NCI-H1105 (cell line): ENCODE measurements around the gene SMIM33.
"Not testable (repeated sequence)": the region's sequence is repeated elsewhere in the genome, so short reads cannot be mapped to it uniquely, and the experiment has no call there.

Experiments used
- DNase-seq: peaks from one replicate; lab custom pipeline; 2025; lab: John Stamatoyannopoulos, UW

The SMIM33 gene

DNA sequence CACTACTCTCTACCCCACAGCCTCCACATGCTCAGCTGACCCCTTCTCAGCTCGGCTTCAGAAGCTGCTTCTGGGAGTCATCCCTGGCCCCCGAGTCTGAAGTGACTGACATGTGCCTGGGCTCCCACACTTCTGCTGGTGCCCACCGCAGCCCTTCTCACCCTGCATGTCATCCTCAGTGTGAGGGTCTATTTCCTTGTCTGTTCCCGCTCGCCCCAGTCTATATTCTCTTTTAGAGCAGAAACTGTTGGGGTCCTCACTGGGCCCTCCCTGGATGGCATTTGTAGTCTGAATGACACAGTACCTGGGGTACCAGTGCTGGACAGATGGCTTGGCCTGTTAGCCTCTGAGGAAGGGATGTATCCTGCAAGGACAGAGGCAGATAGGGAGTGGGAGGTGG, 13.6 kb upstream of the SMIM33 start:
- no peak for DNase-seq

DNA sequence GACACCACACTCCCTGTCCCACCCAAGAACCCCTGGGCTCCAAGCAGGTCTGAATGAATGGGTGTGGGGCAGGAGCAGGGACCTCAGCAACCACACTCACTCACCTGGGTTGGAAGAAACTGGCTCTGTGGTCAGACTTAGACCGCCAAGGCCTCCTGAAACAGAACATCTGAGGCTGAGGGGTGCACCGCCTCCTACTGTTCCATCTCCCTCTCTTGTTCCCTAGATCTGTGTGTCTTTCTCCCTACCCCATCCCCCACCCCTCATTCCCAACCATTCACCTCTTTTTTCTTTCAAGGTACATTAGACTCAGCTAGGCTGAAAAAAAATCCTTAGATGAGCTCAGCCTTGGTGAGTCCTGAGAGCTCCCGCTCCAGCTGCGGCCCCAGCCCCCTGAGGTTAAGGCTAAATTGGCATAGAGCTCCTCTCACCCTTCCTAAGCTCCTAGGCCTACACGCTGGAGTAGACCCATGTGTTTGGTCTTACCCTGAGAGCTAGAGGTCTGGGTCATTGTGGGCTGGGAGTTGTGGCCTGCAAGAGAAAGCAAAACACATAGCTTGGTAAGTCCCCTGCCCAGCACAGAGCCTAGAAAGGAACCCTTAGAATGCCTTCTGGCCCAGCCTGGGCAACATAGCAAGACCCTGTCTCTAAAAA, 13.0 kb upstream of the SMIM33 start:
- DNase-seq: no peak

DNA sequence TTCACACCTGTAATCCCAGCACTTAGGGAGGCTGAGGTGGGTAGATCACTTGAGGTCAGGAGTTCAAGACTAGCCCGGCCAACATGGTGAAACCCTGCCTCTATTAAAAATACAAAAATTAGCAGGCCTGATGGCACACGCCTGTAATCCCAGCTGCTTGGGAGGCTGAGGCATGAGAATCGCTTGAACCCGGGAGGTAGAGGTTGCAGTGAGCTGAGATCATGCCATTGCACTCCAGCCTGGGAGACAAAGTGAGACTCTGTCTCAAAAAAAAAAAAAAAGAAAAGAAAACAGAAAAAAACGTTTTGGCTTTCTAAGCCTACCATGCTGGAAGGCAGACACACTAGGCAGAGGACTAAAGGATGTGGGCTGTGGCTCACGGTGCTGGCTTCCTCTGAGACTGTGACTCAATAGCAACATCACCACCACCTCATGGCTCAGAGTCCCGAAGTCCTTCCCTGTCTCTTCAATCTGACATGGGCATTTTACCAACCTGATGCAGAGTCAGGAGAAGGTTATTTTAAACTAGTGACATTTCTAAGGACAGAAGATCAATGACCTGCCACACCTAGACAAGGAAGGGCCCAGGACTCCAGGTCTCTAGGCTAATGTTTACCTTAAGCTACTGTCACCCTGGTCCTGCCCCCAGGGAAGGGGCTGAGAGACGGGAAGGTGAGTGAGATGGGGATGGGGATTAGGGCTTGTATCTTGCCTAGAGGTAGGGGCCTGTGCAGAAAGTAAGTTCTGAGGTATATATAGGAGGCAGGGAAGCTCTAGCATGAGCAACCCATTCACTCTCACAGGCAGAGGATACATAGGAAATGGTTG, 12.0 kb upstream of the SMIM33 start:
- DNase-seq: no peak

DNA sequence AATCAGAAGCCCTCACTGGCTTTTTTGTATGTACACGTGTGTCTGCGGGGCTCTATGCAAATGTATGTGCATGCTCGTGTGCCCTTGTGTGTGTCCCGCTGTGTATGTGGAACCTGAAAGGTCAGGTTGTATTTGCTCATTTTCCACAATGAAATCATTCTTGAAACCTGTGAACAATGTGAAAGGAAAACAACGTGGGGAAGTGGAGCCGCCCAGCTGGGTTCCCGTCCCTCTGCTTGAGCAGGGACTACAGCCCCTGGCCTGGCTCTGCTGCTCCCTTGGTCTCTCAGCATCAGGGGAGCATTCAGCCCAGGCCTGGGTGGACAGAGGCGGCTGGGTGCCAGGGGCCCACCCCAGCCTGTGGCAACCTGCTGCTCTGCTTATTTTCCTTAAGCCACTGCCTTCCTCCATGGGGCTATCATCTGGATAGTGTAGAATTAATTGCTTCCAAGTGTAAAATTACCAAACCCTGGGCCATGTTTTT, 11.3 kb upstream of the SMIM33 start:
- no peak for DNase-seq

DNA sequence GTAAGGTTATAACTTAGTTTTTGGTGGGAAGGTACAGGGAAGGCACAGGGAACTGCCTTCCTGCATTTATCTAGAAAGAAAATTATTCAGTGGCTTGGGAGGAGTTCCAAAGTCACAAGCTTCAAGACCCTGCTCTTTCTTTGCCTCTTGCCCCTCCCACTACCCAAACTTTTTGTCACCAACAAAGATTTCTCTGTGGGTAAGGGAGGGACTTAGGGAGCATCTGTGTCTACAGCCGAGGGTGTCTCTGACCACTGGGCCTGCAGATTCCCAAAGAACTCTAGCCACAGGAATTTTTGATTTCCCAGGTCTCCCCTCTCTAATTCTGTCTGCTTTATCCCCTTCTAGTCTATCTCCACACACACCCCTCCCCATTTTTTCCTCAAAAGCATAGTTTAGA, 10.3 kb upstream of the SMIM33 start:
- DNase-seq: no peak

DNA sequence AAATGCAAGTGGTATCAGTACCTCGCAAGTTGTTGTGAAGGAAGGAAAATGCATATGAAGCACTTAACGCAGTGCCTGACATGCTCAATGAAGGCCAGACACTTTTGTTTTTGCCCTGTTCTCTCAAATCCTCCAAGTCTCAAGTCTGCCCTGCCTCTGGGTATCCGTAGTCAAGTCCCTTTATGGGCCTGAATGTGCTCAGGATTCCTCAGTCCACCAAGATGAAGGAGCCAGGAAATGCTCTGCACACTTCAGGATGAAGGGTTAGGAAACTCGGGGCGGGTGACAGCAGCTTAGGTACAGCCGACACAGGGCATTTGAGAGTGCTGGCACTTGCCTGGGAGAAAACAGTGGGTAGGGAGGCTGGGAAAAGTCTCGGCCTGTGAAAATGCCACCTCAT, 9.6 kb upstream of the SMIM33 start:
- no peak for DNase-seq

DNA sequence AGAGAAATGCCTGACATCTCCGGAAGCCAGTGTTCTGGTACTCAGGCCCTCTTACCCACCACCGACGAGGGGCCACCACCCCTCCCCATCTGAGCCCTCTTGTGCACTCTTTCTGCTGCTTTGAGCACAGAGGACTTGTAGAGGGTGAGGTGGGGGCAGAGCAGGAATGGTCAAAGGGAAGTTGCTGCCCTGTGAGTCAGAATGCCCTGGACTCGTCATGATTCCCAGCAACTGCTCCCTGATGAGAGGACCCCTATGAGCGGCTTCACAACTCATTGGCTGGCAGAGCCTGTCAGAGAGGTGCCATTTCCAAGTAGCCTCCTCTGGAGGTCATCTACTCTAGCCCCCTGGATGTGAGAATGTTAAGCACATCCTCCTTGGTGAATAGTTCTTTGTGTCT, 9.1 kb upstream of the SMIM33 start:
- DNase-seq: no peak

DNA sequence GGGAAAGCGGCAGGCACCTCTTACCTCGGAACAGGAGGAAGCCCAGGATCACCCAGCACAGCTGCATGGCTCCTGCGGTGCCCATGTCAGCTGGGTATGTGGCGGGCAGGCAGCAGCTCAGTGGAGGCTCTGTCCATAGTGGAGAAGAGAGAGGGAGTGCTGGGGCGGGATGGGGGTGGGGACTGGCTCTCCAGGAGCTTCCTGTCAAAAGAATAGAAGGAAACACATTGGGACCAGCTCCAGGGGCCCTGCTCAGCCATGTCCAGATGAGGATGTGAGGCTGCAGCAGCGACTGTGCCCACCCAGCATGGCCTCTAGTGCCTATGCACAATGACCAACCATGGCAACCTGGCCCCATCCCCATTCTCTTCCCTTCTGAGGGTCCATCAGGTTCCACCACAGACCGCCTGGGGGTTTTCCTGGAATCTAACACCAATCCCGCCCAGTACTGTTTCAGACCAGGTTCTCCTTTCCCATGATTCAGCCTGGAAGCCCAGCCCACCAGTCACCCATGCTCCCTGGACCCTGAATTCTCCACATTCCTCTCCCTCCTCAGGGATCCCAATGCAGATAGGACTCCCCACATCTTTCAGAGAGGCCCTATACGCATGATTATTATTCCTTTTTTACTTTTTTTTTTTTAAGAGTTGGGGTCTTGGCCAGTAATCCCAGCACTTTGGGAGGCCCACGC, 8.1 kb upstream of the SMIM33 start, which contains the start of gene ECSCR:
TSS of gene ECSCR (minus strand) at position 158 of the 691 bp plus-strand sequence. CDS start at position 85, 73 bp downstream.
- DNase-seq: no peak

DNA sequence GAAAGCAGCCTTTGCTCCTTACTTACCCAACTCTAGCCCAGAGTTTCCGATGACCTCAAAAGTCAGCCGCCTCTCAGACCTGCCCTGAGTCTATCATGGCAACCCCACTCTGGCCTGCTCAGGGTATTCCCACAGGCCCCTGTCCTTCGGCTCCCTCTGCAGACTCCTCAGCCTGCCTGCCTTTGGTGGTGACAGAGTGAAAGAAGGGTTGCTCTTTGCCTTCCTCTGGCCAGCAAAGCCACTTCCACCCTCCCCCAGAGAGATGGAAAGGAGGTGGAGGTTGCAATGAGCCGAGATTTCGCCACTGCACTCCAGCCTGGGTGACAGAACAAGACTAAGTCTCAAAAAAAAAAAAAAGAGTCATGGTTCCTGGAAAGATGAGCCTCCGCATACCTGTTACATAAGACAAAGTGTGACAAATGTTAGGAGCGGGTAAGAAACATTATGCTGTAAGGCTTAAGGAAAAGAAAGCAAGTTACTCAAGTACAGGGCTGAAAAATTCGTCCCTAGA, 2.3 kb upstream of the SMIM33 start:
- DNase-seq: no peak

DNA sequence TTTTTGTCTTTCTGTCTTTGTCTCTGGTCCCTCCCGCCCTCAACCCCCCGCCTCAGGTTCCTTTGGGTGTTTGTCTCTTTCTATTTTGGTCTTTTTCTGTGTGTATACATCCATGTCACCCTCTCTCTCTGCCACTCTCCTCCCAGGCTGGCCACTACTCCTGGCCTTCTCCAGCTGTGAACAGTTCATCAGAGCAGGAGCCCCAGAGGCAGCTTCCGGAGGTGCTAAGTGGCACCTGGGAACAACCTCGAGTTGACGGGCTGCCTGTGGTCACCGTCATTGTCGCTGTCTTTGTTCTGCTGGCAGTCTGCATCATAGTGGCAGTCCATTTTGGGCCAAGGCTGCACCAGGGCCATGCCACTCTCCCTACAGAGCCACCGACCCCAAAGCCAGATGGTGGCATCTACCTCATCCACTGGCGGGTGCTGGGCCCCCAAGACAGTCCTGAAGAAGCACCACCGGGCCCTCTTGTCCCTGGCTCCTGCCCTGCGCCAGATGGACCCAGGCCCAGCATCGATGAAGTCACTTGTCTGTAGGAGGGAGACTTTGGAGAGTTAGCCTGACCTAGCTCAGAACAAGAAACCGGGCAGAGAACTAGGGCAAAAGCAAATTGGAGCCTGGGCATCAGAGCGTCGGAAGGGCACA, 1.7 kb downstream of the SMIM33 start:
- DNase-seq: no peak

DNA sequence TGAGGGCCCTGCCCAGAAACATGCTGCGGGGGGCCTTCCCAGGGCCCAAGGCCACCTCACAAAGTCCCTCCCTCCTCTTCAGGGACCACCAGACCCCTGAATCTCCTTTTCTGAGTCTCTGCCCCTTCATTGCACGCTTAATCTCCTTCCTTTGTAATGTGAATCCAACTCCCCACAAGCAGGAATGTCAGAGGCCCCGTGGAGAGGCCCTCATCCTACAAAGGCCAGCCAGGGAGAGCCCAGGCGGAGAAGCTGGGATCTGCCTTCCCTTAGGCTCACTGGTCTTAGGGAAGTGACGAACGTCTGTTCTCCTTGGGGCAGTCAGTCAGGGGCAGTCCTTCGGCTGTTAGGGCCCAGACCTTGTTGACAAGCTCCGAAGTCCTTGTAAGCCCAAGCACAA, 2.3 kb downstream of the SMIM33 start:
- DNase-seq: no peak

DNA sequence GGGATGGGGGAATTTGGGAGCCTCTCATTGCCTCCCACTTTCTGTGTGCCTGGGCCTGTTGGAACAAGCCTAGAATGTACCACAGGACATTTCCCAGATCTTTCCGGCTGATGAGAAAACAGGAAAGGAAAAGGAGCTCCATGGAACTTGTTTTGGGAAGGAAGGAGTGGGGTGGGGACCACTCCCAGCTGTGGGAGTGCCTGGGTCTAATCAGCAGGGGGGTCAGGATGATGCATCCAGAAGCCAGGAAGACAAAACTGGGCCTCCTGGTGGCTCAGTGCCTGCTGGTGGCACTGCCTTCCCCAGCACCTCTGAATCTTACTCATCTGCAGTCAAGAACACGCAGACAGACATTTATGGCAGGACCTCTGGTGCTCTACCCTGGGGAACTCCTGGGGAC, 2.8 kb downstream of the SMIM33 start:
- DNase-seq: no peak

DNA sequence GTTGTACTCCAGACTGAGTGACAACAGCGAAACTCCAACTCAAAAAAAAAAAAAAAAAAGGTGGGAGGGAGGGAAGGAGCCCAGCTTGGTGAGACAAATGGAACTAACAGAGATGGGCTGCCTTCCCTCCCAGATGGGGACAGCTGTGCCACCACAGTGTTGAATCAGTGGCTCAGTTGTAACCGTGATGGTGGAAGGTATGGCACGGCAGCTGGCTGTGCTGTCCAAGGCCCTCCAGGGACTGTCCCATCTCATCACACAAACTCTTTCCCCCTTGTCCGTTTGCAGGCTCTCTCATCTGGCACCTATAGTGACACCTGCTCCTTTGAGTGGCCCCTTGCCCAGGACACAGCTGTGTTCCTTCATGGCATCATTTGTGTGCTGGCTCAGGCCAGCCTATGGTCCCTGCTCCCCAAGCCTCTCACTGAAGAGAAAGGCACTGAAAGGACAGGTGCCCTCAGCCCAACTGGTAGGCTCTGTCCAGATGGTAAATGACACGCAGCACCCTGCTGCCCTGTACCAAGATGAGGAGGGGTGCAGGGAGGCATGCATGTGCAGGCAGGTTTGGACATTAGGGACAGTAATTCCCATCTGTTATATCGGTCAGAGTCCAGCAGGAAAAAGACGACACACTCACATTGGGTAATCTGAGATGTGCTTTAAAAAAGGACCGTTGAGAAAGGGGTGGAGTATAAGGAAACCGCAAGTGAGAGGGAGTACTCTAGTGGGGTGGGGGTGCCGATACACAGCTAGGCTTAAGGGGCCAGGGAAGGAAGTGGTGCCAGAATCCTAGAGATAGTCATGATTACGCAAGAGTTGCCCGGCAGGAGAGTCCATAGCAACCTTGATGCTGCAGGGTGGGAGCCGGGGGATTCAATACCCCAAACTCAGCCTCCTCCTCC, 4.3 kb downstream of the SMIM33 start:
- no peak for DNase-seq

DNA sequence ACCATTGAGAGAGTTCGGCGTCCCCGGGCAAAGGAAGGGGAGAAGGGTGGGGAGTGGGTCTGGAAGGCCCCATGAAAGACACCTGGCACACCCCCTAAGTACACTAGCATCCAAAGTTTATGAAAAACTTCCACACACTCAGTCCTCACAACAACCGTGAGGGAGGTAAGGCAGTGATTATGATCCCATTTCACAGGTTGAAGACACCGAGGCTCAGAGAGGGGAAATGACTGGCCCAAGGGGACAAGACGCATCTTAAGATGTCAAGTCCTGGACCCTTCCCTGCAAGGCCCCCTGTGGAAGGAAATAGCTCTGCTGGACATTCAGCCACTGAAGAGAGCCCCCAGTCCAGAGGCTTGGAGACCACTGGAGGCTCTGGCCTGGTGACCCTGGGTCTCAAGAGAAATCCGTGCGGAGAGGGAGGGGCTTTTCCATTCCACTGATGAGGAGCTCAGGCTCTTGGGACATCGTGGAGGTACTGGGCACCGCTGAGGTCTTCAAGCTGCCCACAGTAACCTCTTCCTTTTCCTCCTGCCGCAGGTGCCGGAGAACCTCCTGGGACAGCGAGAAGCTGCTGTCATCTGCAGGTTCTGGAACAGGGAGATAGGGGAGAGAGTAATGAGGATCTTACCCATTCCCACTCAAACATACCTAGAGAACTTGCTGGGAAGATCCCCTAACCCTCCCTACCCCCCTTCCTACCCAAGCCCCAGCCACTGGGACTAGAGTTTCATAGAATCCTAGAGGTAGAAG, 5.2 kb downstream of the SMIM33 start:
- DNase-seq: no peak

DNA sequence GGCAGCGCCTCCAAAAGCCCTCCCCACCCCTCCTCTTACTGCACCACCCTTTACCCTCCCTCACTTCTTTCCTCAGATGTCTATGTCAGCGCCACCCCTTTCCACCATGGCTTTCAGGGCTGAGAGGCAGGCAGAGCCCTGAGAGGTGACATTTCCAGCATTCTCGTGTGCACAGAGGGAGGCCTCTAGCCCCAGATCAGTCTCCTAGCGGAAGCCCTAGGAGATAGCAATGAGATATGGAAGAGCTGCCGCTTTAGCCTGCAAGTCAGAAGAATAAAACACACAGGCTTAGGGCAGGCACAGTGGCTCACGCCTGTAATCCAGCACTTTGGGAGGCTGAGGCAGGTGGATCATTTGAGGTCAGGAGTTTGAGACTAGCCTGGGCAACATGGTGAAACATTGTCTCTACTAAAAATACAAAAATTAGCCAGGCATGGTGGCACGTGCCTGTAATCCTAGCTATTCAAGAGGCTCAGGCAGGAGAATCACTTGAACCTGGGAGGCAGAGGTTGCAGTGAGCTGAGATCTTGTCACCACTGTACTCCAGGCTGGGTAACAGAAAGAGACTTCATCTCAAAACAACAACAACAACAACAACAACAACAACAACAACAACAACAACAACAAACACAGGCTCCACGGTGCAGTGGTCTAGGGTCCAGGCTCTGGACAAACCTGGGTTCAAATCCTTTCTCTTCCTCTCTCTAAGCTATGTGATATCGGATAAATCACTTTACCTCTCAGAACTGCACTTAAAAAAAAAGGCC, 8.0 kb downstream of the SMIM33 start:
- DNase-seq: not testable (repeated sequence)

DNA sequence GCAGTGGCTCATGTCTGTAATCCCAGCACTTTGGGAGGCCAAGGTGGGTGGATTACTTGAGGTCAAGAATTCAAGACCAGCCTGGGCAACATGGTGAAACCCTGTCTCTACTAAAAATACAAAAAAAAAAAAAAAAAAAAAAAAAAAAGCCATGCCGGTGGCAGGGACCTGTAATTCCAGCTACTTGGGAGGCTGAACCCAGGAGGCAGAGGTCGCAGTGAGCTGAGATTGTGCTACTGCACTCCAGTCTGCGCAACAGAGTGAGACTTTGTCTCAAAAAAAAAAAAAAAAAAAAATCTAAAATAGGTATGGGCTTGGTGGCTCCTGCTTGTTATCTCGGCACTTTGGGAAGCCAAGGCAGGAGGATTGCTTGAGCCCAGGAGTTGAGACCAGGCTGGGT, 8.9 kb downstream of the SMIM33 start:
- DNase-seq: not testable (repeated sequence)

DNA sequence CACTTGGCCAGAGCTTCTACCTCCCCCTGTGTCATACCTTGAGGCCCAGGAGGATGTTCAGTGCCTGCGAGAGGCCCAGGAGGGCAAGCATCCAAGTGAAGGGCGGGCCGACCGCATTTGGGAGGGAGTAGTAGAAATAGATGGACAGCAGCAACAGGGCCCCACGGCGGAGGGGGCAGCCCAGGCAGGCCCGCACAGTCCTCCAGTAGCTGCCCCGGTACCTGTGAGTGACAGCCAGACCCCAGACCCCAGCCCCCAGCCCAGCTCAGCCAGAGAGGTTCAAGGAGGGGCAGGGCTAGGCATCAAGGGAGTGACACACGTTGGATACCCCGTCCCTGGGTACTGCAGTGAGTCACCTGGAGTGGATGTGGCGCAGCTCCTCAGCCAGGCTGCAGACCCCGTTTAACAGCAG, 10.3 kb downstream of the SMIM33 start:
- no peak for DNase-seq

DNA sequence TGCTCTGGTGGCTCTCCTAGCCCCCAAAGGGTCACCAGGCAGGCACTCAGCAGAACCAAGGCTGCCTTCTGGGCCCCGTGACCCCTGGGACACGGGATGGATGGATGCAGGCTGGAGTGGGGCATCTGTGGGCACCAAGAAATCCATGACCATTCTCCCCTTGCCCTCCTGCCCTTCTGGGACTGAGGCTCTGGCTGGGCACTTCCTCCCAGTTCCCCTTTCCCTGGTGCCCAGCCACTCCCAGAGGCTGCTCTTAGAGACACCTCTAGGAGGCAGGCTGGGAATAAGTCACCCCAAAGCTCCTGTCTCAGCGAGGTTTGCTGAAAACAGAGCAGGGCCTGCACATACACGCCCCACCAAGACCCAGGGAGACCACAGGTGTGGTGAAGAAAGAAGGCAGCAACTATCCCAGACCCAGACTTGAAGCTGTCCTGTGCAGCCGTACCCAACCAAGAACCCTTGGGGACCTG, 10.8 kb downstream of the SMIM33 start:
- DNase-seq: no peak
